Osteoblast (primary cell): ENCODE results near the gene GPR31. TPM values are rescaled to one million over a fixed set of nuclear protein-coding genes. Genes with fewer than 3 reads are reported as not detected.

ENCODE experiments used
- DNase-seq: peaks from one replicate; pipeline ENCODE4 v3.0.0; 2011; ENCODE audit warnings: low spot score, mixed read lengths; ENCODE audit not compliant: insufficient read length; ENCODE audit errors: missing footprints
- H2AFZ ChIP-seq: 2 replicates; pipeline ENCODE4 v1.6.0; 2011; ENCODE audit warnings: mild to moderate bottlenecking, low read length
- H3K27ac ChIP-seq: 2 replicates; pipeline ENCODE4 v1.5.1; 2011; ENCODE audit warnings: mild to moderate bottlenecking, low read depth, low read length, moderate library complexity
- H3K27me3 ChIP-seq: 2 replicates; pipeline ENCODE4 v1.6.0; 2012; ENCODE audit warnings: mild to moderate bottlenecking, control low read depth, inconsistent platforms, low read length, moderate library complexity; ENCODE audit not compliant: insufficient read depth
- H3K36me3 ChIP-seq: 2 replicates; pipeline ENCODE4 v1.5.1; 2011; ENCODE audit warnings: mild to moderate bottlenecking, low read length, control low read depth, moderate library complexity; ENCODE audit not compliant: insufficient read depth
- H3K4me1 ChIP-seq: 2 replicates; pipeline ENCODE4 v1.5.1; 2011; ENCODE audit warnings: mild to moderate bottlenecking, low read length, control low read depth, moderate library complexity; ENCODE audit not compliant: insufficient read depth
- H3K4me2 ChIP-seq: 2 replicates; pipeline ENCODE4 v1.6.0; 2011; ENCODE audit warnings: mild to moderate bottlenecking, low read length; ENCODE audit not compliant: insufficient read depth
- H3K4me3 ChIP-seq: fragments of 200-600 bp; sonication (generic); 3 replicates; pipeline ENCODE4 v1.5.1; 2012; ENCODE audit warnings: mild to moderate bottlenecking, low read length, inconsistent platforms; ENCODE audit not compliant: insufficient read depth
- H3K79me2 ChIP-seq: 2 replicates; pipeline ENCODE4 v1.6.0; 2012; ENCODE audit warnings: mild to moderate bottlenecking, low read length, control low read depth, inconsistent platforms; ENCODE audit not compliant: insufficient read depth
- H3K9me3 ChIP-seq: 2 replicates; pipeline ENCODE4 v1.5.1; 2011; ENCODE audit warnings: low read depth, low read length, control low read depth
- H4K20me1 ChIP-seq: 2 replicates; pipeline ENCODE4 v1.6.0; 2012; ENCODE audit warnings: mild to moderate bottlenecking, low read length, control low read depth; ENCODE audit not compliant: insufficient read depth
- total RNA-seq: library from RNA; depleted of rRNA; stranded (reverse); fragments of >200 nt; gene quantifications from 2 replicates; pipeline ENCODE4 v1.2.3, GENCODE V29; 2012
- TF ChIP-seq, protein P1 (sequence below): IDR thresholded peaks from 2 replicates; pipeline ENCODE4 v1.5.1; 2011; ENCODE audit warnings: mild to moderate bottlenecking, low read depth, low read length, moderate library complexity; ENCODE audit errors: extremely low read depth

GPR31 gene
- total RNA-seq, 1 donor: not detected

GRCh38 chr6:167150941-167151549, 6.7 kb downstream of the GPR31 start:
- Histone ChIP-seq H3K4me1 (no peaks in the 10 kb centered on the region), H3K79me2 (no peaks in the 10 kb centered on the region), H3K36me3 (no peaks in the 10 kb centered on the region), H3K4me2 (no peak overlapping the region), H2AFZ (no peak overlapping the region), H3K9me3 (no peaks in the 10 kb centered on the region), H3K4me3 (no peak overlapping the region), H3K27me3 (no peaks in the 10 kb centered on the region), H3K27ac (no peak overlapping the region), H4K20me1 (no peaks in the 10 kb centered on the region)
- TF ChIP-seq, protein P1, sequence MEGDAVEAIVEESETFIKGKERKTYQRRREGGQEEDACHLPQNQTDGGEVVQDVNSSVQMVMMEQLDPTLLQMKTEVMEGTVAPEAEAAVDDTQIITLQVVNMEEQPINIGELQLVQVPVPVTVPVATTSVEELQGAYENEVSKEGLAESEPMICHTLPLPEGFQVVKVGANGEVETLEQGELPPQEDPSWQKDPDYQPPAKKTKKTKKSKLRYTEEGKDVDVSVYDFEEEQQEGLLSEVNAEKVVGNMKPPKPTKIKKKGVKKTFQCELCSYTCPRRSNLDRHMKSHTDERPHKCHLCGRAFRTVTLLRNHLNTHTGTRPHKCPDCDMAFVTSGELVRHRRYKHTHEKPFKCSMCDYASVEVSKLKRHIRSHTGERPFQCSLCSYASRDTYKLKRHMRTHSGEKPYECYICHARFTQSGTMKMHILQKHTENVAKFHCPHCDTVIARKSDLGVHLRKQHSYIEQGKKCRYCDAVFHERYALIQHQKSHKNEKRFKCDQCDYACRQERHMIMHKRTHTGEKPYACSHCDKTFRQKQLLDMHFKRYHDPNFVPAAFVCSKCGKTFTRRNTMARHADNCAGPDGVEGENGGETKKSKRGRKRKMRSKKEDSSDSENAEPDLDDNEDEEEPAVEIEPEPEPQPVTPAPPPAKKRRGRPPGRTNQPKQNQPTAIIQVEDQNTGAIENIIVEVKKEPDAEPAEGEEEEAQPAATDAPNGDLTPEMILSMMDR: no peak
- DNase-seq: no peak

- TF ChIP-seq, protein P1: no peak
- Histone ChIP-seq H3K9me3 (no peaks in the 10 kb centered on the region), H3K4me1 (no peaks in the 10 kb centered on the region), H3K4me3 (no peak overlapping the region), H4K20me1 (no peaks in the 10 kb centered on the region), H3K79me2 (no peaks in the 10 kb centered on the region), H3K27me3 (no peaks in the 10 kb centered on the region), H3K27ac (no peak overlapping the region), H2AFZ (no peak overlapping the region), H3K36me3 (no peaks in the 10 kb centered on the region), H3K4me2 (no peak overlapping the region)
- no peak for DNase-seq
Observed at GRCh38 chr6:167148997-167149396, 8.8 kb downstream of the GPR31 start.

DNA sequence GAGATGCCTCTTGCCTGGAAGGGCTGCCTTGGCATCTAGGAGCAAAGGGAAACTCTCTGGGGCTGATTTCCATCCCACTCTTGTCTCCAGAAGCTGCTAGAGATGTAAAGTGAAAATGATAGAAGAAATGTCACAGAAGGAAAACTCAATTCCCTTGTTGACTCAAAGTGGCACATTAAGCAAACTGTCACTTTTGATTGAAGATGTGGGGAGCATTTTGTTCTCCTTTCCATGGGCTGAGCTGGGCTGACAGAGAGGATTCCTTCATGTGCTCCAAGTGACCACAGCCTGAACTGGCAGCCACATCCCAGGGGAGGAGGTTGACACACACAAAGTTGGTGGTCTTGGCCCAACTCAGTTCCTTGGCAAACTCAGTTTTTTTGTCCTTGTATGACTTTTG, 9.8 kb downstream of the GPR31 start:
- Histone ChIP-seq H3K79me2 (no peaks in the 10 kb centered on the region), H3K4me2 (no peak overlapping the region), H3K36me3 (no peaks in the 10 kb centered on the region), H2AFZ (no peak overlapping the region), H3K9me3 (no peaks in the 10 kb centered on the region), H3K4me3 (no peak overlapping the region), H3K27me3 (no peaks in the 10 kb centered on the region), H4K20me1 (no peaks in the 10 kb centered on the region), H3K27ac (no peak overlapping the region), H3K4me1 (no peaks in the 10 kb centered on the region)
- TF ChIP-seq, protein P1: no peak
- no peak for DNase-seq

DNA sequence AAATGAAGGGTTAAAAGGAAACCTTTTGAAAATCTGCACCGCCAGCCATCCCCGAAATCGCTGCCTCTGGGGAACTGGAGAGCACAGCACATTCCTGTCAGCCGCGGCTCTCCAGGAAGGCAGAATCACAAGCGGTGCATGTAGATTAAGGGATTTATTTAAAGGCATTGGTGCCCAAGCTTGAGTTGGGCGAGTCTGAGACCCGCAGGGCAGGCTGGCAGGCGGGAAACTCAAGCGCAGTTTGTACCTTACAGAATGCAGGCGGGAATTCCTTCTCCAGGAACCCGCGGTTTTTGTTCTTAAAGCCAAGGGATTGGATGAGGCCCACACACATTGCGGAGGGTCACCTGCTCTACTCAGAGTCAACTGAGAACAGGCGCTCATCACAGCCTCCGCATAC, 10.8 kb downstream of the GPR31 start:
- Histone ChIP-seq H2AFZ (no peak overlapping the region), H3K9me3 (no peaks in the 10 kb centered on the region), H3K27me3 (no peaks in the 10 kb centered on the region), H3K36me3 (no peaks in the 10 kb centered on the region), H4K20me1 (no peaks in the 10 kb centered on the region), H3K4me2 (no peak overlapping the region), H3K27ac (no peak overlapping the region), H3K4me3 (no peak overlapping the region), H3K79me2 (no peaks in the 10 kb centered on the region), H3K4me1 (no peaks in the 10 kb centered on the region)
- DNase-seq: no peak
- TF ChIP-seq, protein P1: no peak
